CD4-positive, alpha-beta T cell (primary cell): Measurements from ENCODE around the gene MPG. TPM values are rescaled to one million over a fixed set of nuclear protein-coding genes. Genes with fewer than 3 reads are reported as not detected.

Experiments used
- ATAC-seq: fragments of 200-7000 bp; cut with Tn5 transposase; one replicate; pipeline ENCODE4 v1.10.0; 2022; ENCODE audit warnings: mild to moderate bottlenecking; ENCODE audit not compliant: poor library complexity
- CTCF ChIA-PET: fragments of 350-600 bp; sonication (Branson Sonifier 250); formaldehyde crosslinking; loops from one replicate; lab custom pipeline; 2021; ENCODE audit warnings: antibody characterized with exemption, inconsistent platforms; lab: Charles Lee
- POLR2A ChIA-PET: fragments of 350-600 bp; sonication (Branson Sonifier 250); formaldehyde crosslinking; loops from one replicate; lab custom pipeline; 2021; ENCODE audit warnings: antibody characterized with exemption, inconsistent platforms; lab: Charles Lee
- DNase-seq, 14 experiments: peaks; one replicate each; pipeline ENCODE4 v3.0.0-alpha.2; 2013 to 2020; ENCODE audit warnings: mixed read lengths in 2 of 14
- H3K27ac ChIP-seq, 2 donors: one replicate each; pipeline versions ENCODE4 v1.5.1 to v1.7.0; 2013; ENCODE audit warnings: low read length in 2 of 2, low read depth in 1 of 2, mild to moderate bottlenecking in 1 of 2
- H3K27me3 ChIP-seq, 2 experiments: 1 replicate in 1 of 2; 2 replicates in 1 of 2; pipeline versions ENCODE4 v1.6.1 to v1.7.0; 2013; ENCODE audit warnings: low read length in 2 of 2, control low read depth in 1 of 2, mild to moderate bottlenecking in 1 of 2, moderate library complexity in 1 of 2; ENCODE audit not compliant: insufficient read depth in 2 of 2, control insufficient read depth in 1 of 2
- H3K36me3 ChIP-seq: one replicate; pipeline ENCODE4 v1.6.1; 2013; ENCODE audit warnings: low read length, control low read depth; ENCODE audit not compliant: insufficient read depth
- H3K4me1 ChIP-seq: one replicate; pipeline ENCODE4 v1.6.1; 2013; ENCODE audit warnings: low read length, control low read depth; ENCODE audit not compliant: insufficient read depth
- H3K4me3 ChIP-seq: one replicate; pipeline ENCODE4 v1.5.1; 2013; ENCODE audit warnings: mild to moderate bottlenecking, low read length, moderate library complexity
- H3K9me3 ChIP-seq, 2 experiments: 1 replicate in 1 of 2; 2 replicates in 1 of 2; pipeline versions ENCODE4 v1.6.1 to v1.7.0; 2013; ENCODE audit warnings: low read length in 2 of 2, mild to moderate bottlenecking in 2 of 2, control low read depth in 1 of 2, moderate library complexity in 1 of 2; ENCODE audit not compliant: control insufficient read depth in 1 of 2, insufficient read depth in 1 of 2
- H3K27ac Mint-ChIP-seq: one replicate; pipeline ENCODE4 v1.8.0; 2020; ENCODE audit warnings: mixed read lengths
- H3K27me3 Mint-ChIP-seq: one replicate; pipeline ENCODE4 v1.8.0; 2021; ENCODE audit warnings: mixed read lengths
- H3K36me3 Mint-ChIP-seq: one replicate; pipeline ENCODE4 v1.8.0; 2021; ENCODE audit warnings: low read depth, mixed read lengths
- H3K4me1 Mint-ChIP-seq: one replicate; pipeline ENCODE4 v1.8.0; 2021; ENCODE audit warnings: low read depth, mixed read lengths
- H3K4me3 Mint-ChIP-seq: one replicate; pipeline ENCODE4 v1.8.0; 2020; ENCODE audit warnings: mild to moderate bottlenecking, mixed read lengths
- H3K9me3 Mint-ChIP-seq: one replicate; pipeline ENCODE4 v1.8.0; 2020; ENCODE audit warnings: mixed read lengths
- CTCF ChIP-seq: fragments of 200-600 bp; IDR thresholded peaks from one replicate; pipeline ENCODE4 v1.8.0; 2022; ENCODE audit warnings: antibody characterized with exemption, mild to moderate bottlenecking
- intact Hi-C, 2 experiments: fragments of 100-400 bp; cut with DNase I in 1 of 2; cut with micrococcal nuclease in 1 of 2; formaldehyde crosslinking; loops; one replicate each; pipeline versions ENCODE4 v1.15.1 to v1.9.0; 2023 to 2025; cut with DNase I, micrococcal nuclease
- total RNA-seq, 174 experiments: library from RNA in 2 of 174; stranded (reverse) in 2 of 174; gene quantifications; one replicate each; pipeline ENCODE4 v1.2.3 and lab custom pipeline; 2021 to 2026

The MPG gene
- total RNA-seq, 2 experiments from 2014 or later: 14.1 to 17.1 TPM

DNA sequence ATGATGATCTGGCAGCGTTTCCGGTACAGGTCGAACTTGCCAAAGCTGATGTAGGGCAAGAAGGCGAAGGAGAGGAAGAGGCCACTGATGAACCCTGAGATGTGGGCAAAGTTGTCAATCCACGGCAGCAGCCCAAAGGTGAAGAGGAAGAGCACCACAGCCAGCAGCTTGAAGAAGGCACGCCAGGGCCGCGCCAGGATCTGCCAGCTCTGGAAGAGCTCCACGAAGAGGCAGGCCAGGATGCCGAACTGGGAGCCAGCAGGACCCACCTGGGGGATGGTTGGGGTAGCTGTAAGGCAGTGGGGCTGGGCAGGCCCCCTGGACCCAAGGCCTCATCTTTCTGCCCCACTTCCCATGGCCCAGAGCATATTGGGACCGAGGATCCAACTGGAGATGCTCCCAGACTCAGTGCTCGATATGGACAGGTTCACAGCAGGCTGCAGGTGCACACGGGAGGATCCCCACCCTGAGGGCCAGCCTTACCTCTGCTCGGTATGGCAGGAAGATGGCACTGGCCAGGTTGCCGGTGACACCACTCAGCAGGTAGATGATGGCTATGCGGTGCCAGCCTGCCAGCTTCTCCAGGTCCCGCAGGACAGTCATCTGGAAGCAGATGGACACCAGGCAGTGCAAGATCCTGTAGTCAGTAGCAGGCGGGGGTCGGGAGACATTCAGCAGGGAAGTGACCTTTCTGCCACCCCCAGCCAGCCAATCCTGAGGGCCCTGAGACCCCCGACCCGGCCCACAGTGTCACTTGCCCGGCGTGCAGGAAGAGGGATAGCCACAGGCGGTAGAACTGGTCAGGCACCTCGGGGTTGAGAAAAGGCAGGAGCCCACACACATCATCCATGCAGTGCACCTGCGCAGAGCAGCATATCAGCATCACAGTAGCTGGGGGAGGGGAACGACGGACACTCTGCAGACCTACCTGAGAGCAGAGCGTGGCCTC, 19.3 kb upstream of the MPG start:
- ATAC-seq: no peak
- ChIA-PET CTCF (no interaction called here), POLR2A (no interaction called here)
- no peak for TF ChIP-seq CTCF
- Mint-ChIP-seq H3K4me1 (peaks cover 5% of the 10 kb centered on the region), H3K36me3 (peaks cover 2% of the 10 kb centered on the region), H3K27me3 (no peaks in the 10 kb centered on the region), H3K9me3 (no peaks in the 10 kb centered on the region), H3K27ac (no peak overlapping the region), H3K4me3 (no peak overlapping the region)
- intact Hi-C loops: no loop called here
- Histone ChIP-seq H3K4me3 (no peak overlapping the region), H3K27ac (no peak overlapping the region), H3K4me1 (peaks cover 8% of the 10 kb centered on the region), H3K27me3 (no peaks in the 10 kb centered on the region), H3K9me3 (no peaks in the 10 kb centered on the region), H3K36me3 (peaks cover 17% of the 10 kb centered on the region)
- DNase-seq: no peak

DNA sequence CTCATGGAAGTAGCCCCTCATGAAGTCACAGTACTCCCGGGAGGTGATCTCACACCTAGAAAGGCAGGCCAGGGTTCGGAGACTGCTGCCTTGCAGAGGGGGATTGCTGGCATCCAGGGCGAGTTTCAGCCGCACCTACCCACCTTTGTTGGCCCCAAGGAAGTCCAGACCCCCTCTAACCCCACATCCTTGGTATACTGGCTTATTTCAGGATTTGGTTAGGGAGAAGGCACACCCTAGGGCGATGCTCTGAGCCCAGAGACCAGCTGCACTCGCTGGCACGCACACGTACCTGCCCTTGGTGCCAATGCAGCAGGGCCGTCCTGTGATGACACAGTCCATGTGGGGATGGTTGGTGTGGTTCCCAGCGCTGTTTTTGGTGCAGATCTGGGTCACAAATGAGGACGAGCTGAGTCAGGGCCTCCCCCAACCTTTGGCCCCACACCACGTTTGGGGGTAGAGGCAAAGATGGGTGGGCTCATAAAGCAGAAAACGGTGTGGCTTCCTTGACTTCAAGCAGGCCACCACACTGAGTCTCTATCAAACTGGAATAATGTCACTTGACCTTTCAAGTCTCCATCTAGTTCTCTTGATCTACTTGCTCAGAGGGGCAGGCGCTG, 18.5 kb upstream of the MPG start:
- Mint-ChIP-seq H3K36me3 (no peaks in the 10 kb centered on the region), H3K4me1 (no peaks in the 10 kb centered on the region), H3K27me3 (no peaks in the 10 kb centered on the region), H3K4me3 (no peak overlapping the region), H3K27ac (no peak overlapping the region), H3K9me3 (no peaks in the 10 kb centered on the region)
- POLR2A ChIA-PET: no interaction called here
- Histone ChIP-seq H3K27me3 (no peaks in the 10 kb centered on the region), H3K36me3 (peaks cover 17% of the 10 kb centered on the region), H3K9me3 (no peaks in the 10 kb centered on the region), H3K4me1 (peaks cover under 1% of the 10 kb centered on the region), H3K27ac (no peak overlapping the region), H3K4me3 (no peak overlapping the region)
- CTCF ChIA-PET: no interaction called here
- DNase-seq: no peak
- intact Hi-C loops: no loop called here
- no peak for TF ChIP-seq CTCF
- no peak for ATAC-seq

DNA sequence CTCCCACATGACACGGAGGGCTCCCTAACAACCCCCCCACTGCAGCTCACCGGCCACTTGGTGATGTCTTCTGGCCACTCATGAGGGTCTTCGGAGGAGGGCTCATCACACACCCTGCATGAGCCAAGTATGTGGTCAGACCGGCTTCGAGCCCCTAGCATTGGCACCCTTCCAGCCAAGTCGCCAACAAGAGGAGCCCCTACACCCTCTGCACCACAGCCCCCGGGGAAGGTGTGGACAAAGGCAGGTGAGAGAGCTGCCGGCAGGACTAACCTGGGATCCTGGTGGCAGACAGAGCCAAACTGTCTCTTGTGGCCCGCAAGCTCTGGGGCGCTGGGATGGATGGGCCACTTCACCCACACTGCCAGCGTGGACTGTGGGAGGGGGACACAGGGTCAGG, 17.9 kb upstream of the MPG start:
- H3K36me3 Mint-ChIP-seq: no peaks in the 10 kb centered on the region
- no peaks in the 10 kb centered on the region for H3K4me1 Mint-ChIP-seq
- CTCF ChIA-PET: no interaction called here
- intact Hi-C loops: no loop called here
- H3K36me3 ChIP-seq: peaks cover 17% of the 10 kb centered on the region
- no peaks in the 10 kb centered on the region for H3K9me3 ChIP-seq
- H3K9me3 Mint-ChIP-seq: no peaks in the 10 kb centered on the region
- no peak overlapping the region for H3K27ac Mint-ChIP-seq
- H3K4me3 Mint-ChIP-seq: no peak overlapping the region
- no peak for DNase-seq
- H3K27ac ChIP-seq: no peak overlapping the region
- no peaks in the 10 kb centered on the region for H3K4me1 ChIP-seq
- no peak for ATAC-seq
- no peaks in the 10 kb centered on the region for H3K27me3 ChIP-seq
- peaks cover 1% of the 10 kb centered on the region for H3K27me3 Mint-ChIP-seq
- no peak for TF ChIP-seq CTCF
- H3K4me3 ChIP-seq: no peak overlapping the region
- POLR2A ChIA-PET: no interaction called here
